Lower leg skin (tissue), 3 donors: ENCODE results near the gene GHRL.

Experiments
- POLR2A ChIP-seq, 2 donors: fragments of 450-650 bp; IDR thresholded peaks; one replicate each; pipeline ENCODE4 v1.6.1; 2016 to 2017; ENCODE audit warnings: antibody characterized with exemption in 2 of 2, mild to moderate bottlenecking in 1 of 2, moderate library complexity in 1 of 2
- TF ChIP-seq, protein P1 (sequence below), 3 donors: fragments of 450-650 bp; IDR thresholded peaks; one replicate each; pipeline ENCODE4 v1.5.1; 2016; ENCODE audit warnings: antibody characterized with exemption in 3 of 3, mild to moderate bottlenecking in 3 of 3, moderate library complexity in 2 of 3

DNA sequence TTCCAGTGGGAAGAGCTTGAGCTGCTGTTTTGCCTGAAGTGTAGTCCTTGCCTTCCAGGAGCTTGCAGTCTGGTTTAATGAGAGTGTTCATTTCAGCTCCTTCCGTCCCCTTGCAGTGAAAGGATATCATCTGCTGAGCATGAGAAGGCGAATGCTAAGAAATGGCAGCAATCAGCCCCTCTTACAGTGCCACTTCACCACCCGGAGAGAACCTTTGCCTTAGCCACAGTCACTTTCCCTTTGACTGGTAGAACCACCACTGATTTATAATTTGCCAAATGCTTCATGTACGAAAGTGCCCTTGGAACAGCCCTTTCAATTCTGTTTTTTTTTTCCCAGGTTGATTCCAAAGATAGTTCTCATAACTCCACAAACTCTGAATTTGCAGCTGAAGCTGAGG is 32.9 kb downstream of the GHRL start:
- TF ChIP-seq, protein P1, sequence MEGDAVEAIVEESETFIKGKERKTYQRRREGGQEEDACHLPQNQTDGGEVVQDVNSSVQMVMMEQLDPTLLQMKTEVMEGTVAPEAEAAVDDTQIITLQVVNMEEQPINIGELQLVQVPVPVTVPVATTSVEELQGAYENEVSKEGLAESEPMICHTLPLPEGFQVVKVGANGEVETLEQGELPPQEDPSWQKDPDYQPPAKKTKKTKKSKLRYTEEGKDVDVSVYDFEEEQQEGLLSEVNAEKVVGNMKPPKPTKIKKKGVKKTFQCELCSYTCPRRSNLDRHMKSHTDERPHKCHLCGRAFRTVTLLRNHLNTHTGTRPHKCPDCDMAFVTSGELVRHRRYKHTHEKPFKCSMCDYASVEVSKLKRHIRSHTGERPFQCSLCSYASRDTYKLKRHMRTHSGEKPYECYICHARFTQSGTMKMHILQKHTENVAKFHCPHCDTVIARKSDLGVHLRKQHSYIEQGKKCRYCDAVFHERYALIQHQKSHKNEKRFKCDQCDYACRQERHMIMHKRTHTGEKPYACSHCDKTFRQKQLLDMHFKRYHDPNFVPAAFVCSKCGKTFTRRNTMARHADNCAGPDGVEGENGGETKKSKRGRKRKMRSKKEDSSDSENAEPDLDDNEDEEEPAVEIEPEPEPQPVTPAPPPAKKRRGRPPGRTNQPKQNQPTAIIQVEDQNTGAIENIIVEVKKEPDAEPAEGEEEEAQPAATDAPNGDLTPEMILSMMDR (IDR thresholded peaks at IDR 0.05), result no peak
- TF ChIP-seq POLR2A (IDR thresholded peaks at IDR 0.05), result no peak
